GM12872 (cell line): ENCODE measurements around the gene BRSK1.

Experiments
- TF ChIP-seq, protein P1 (sequence below): IDR thresholded peaks from 3 replicates; pipeline ENCODE4 v1.5.1; 2011; ENCODE audit warnings: low read depth, mild to moderate bottlenecking, low read length, moderate library complexity; ENCODE audit not compliant: insufficient read depth

Gene BRSK1

DNA sequence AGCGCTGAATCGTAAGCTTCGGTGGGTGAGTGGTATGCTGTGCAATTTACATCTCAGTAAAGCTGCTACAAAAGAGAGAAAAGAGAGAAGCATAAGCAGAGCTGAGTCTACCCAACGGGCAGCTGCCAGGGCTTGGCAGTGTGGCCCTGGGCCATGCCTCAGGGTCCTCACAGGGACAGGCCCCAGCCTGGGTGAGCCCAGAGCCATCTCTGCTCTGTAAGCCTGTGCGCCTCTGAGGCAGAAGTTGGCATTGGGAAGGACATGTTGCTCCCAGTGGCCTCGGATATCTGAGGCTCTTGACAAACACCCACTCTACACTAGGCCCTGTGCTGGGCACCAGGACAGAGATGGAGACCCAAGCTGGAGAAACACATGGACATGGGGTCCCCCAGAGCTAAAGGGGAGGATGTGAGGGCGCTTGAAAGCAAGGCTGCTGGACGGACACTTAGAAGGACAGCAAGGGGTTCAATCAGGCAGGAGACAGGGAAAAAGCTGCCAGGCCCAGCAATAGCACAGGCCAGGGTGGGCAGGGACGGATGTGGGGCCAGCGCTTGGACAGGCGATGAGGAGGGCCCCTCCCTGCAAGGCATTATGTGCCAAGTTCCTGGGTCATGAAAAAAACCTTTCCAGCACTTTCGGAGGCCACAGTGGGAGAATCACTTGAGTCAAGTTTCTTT is 39.7 kb upstream of the BRSK1 start:
- TF ChIP-seq, protein P1, sequence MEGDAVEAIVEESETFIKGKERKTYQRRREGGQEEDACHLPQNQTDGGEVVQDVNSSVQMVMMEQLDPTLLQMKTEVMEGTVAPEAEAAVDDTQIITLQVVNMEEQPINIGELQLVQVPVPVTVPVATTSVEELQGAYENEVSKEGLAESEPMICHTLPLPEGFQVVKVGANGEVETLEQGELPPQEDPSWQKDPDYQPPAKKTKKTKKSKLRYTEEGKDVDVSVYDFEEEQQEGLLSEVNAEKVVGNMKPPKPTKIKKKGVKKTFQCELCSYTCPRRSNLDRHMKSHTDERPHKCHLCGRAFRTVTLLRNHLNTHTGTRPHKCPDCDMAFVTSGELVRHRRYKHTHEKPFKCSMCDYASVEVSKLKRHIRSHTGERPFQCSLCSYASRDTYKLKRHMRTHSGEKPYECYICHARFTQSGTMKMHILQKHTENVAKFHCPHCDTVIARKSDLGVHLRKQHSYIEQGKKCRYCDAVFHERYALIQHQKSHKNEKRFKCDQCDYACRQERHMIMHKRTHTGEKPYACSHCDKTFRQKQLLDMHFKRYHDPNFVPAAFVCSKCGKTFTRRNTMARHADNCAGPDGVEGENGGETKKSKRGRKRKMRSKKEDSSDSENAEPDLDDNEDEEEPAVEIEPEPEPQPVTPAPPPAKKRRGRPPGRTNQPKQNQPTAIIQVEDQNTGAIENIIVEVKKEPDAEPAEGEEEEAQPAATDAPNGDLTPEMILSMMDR: no peak

DNA sequence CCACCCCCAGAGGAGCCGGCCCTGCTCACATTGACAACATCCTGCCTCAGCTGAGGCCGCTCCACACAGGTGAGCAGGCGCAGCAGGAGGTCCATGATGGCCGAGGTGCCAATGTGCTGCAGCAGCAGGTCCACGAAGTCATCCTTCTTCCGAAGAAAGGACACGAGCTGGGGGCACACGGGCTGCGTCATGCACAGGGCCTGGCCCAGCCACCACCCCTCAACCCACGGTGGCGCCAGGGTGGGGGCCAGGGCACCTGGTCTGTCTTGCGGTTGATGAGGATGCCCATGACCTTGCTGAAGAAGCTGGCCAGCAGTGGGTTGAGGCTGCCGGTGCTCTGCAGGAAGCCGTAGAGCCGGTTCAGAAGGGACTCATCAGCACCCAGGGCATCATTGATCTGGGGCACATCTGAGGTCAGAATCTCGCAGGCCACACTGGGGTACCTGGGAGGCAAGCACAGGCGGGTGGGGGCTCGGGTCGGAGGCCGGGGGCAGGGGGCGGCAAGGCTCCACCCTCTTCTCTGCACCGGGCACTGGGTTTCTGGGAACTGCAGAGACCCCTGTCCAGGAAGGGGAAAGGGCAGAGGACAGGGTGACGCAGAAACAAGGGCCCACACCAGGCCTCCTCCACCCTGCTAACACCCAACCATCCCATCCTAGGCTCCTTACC is 38.4 kb upstream of the BRSK1 start:
- TF ChIP-seq, protein P1: no peak

DNA sequence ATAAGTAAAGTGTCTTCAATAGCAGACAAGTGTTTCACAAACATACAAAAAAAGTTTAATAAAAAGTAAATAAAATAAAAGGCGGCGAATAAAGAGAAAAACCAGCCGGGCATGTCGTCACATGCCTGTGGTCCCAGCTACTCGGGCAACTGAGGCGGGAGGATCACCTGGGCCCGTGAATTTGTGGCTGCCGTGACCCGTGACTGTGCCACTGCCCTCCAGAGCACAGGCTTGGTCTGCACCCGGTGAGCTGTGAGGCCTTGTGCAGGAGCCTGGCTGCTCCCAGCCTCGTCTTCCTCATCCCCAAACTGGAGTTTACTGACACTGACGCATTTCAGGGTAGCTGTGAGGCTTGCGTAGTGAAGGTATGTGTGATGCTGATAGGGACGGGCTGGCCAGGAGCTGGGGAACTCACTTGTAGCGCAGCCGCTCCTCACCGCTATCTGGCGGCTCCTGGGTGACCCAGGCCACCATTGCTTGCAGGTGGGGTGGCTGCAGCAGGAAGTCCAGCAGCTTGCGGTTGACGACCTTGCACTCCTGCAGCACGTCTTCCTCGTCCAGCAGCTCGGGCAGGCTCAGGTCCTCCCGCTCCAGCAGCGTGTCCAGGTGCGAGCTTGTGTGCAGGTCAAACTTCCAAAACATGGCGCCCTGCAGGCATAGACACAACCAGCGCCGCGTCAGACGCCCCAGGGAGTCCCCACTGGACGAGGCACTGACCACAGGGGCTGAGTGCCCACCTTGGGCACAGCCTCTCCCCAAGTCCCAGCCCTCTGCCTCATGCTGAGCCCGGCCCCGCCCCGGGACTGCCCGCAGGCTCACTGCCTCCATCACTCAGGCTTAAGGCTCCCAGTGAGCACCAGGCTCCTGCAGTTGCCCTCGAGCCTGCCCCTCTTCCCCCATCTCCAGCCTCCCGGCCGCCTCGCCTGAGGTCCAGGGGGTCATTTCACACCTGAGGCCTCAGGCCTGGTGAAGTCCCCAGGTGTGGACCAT is 37.0 kb upstream of the BRSK1 start:
- TF ChIP-seq, protein P1: no peak

DNA sequence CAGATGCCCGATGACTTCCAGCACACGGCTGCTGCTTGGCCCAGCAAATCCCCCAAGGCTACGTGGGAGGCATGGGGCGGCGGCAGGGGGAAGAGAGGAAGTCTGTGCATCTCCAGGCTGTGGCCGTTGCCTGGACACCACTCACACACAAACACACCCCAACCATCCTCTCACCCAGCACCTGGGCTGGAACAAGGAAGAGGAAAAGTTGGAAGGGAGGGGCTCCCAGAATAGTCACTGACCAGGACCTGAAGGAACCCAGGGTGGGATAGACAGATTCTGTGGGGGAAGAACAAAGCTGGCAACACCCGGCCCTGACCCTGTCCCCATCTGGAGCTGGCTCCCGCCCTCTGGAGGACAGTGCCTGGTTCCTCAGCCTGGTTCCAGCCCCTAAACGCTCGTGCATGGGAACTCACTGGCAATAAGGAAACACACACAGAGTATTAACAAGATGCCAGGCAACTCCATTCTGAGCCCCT is 36.1 kb upstream of the BRSK1 start:
- TF ChIP-seq, protein P1: no peak

DNA sequence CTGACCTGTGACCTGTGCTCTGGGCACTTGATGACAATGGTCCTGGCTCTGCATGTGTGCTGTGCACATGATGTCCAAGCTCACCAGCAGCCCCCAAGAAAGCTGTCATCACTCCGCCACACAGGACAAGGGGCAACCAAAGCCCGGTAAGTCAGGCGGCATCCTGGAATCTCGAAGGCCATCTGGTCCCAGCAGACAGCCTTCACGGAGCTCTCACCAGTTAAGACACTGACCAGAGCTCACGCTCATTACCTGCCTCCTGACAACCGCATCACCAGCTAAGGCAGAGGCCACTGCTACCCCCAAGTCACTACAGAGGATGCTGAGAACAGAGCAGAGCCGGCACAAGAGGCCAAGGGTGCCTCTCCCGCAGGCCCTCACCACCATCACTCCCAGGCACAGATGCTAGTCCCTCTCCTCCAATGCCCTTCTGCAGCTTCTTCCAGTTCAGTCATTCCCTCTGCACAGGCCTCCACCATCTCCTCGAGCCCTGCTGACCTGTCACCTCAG is 35.6 kb upstream of the BRSK1 start:
- TF ChIP-seq, protein P1: no peak

DNA sequence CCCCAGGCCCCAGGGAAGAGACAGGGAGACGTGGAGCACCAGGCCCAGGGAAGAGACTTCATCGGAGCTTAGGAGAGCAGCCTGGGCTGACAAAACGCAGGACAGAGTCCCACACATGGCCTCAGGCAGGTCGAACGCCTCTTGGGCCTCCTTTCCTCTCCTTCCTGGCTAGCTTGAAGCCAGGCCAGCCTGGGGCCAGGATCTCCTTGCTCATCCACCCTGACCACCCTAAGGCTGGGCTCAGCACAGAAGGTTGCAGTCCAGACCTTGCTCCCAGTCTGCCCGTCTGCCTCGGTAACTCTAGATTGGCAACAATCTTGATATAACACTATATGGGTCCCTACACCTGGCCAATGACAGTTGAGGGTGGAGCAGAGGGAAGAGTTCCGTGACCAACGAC is 35.1 kb upstream of the BRSK1 start:
- TF ChIP-seq, protein P1: no peak

DNA sequence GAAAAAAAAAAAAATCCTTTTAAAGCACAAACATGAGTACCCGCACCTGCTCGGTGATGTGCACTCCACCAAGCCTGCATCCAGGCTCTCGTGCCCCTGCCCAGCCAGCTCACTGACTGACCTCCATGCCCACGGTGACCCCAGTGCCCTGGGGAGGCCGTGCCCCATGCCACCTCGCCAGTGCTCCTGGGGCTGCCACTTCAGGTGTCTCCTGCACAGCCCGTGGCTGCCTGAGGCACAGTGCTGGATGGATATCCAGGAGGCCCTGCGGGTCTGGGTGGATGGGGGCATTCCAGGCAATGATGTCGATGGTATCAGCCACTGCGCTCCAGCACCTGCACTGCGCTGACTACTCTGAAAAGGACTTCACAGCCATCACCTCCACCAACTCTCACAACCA is 34.0 kb upstream of the BRSK1 start:
- TF ChIP-seq, protein P1: no peak
